ENCODE results near the gene POU6F2.

The POU6F2 gene

DNA sequence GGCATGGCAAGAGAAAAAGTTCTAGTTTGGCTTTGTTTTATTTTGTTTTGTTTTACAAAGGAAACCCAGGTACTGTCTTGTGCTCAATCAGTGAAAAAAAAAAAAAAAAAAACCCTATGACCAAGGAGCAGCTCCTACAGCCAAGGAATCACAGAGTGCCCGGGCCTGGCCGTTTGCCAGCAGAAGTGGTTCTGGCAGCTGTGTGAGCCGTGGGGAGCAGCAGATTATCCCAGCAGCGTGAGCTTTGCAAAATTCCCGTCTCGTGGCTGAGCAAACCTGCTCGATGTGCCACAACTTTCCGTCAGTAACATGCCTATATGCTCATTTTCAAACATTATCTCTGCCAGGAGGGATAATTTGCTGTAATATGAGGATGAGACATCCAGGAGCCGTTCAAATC lies 293.7 kb downstream of the POU6F2 start:
- Histone ChIP-seq H3K14ac (ENCODE audit: low read length) (no peak overlapping the region), H2AFZ (ENCODE audit: low read length) (no peak overlapping the region), H3K36me3 (replicated peaks in 1 of 2; ENCODE audit: control insufficient read depth in 2 of 2, insufficient read depth in 2 of 2, low read length in 2 of 2) (no peaks in the 10 kb centered on the region), H2BK12ac (ENCODE audit: low read length) (no peak overlapping the region), H3K4me2 (ENCODE audit: insufficient read depth, low read length, poor library complexity, severe bottlenecking) (no peak overlapping the region), H3K9me3 (replicated peaks in 1 of 2; ENCODE audit: control insufficient read depth in 2 of 2, insufficient read depth in 1 of 2, low read depth in 1 of 2, low read length in 2 of 2) (no peaks in the 10 kb centered on the region), H3K18ac (ENCODE audit: low read length) (no peak overlapping the region), H2BK120ac (ENCODE audit: low read depth, low read length) (no peak overlapping the region), H4K8ac (ENCODE audit: low read depth, low read length) (no peak overlapping the region), H3K4me3 (ENCODE audit: low read length in 2 of 2) (no peak overlapping the region), H2AK5ac (ENCODE audit: low read depth, low read length) (no peak overlapping the region), H3K4me1 (ENCODE audit: control insufficient read depth in 2 of 2, insufficient read depth in 1 of 2, low read depth in 1 of 2, low read length in 2 of 2) (peaks cover 0 to 2% of the 10 kb centered on the region in 2 donors), H4K91ac (ENCODE audit: low read depth, low read length, poor library complexity) (no peak overlapping the region), H2BK15ac (ENCODE audit: low read length) (no peak overlapping the region), H3K79me1 (ENCODE audit: low read depth, low read length) (no peaks in the 10 kb centered on the region), H2BK5ac (ENCODE audit: low read length) (no peak overlapping the region), H3K27me3 (ENCODE audit: control insufficient read depth in 3 of 3, insufficient read depth in 3 of 3, low read depth in 1 of 3, low read length in 3 of 3) (no peaks in the 10 kb centered on the region), H3K4ac (ENCODE audit: low read length) (no peak overlapping the region), H3K27ac (replicated peaks; ENCODE audit: low read length) (no peak overlapping the region), H3K9ac (ENCODE audit: low read depth, low read length, poor library complexity) (no peak overlapping the region), H3K23ac (ENCODE audit: low read depth, low read length, poor library complexity) (no peak overlapping the region)
- no CpG with 5 or more reads among the region's 9 CpGs for WGBS, 2 donors (ENCODE audit: extremely low coverage in 2 of 2, insufficient read length in 2 of 2, insufficient replicate concordance in 1 of 2)
- no peak for DNase-seq (ENCODE audit: low spot score)

DNA sequence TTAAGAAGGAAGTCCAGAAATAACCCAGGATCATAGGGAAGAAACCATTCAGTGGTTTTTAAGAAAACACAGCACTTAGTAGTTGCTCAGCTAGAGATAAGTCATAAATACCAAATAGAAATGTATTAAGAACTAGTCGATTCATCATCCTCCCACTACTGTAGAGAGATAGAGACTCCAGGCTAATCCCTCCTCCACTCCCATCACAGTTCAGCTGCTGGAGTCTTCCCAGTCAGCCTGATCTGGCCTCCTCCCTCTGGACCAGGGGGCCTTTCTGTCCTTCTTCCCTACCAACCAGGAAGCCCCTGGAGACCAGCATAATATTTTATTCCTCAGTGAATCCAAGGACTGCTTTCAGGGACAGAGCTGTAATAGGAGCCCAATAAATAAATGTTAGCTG lies 294.4 kb downstream of the POU6F2 start:
- no peak overlapping the region for H2AK5ac ChIP-seq (ENCODE audit: low read depth, low read length)
- peaks cover 0 to 2% of the 10 kb centered on the region in 2 donors for H3K4me1 ChIP-seq (ENCODE audit: control insufficient read depth in 2 of 2, insufficient read depth in 1 of 2, low read depth in 1 of 2, low read length in 2 of 2)
- no peak overlapping the region for H3K14ac ChIP-seq (ENCODE audit: low read length)
- DNase-seq (ENCODE audit: low spot score): no peak
- H2BK5ac ChIP-seq (ENCODE audit: low read length): no peak overlapping the region
- no peaks in the 10 kb centered on the region for H3K9me3 ChIP-seq (replicated peaks in 1 of 2; ENCODE audit: control insufficient read depth in 2 of 2, insufficient read depth in 1 of 2, low read depth in 1 of 2, low read length in 2 of 2)
- H3K23ac ChIP-seq (ENCODE audit: low read depth, low read length, poor library complexity): no peak overlapping the region
- WGBS, 2 donors (ENCODE audit: extremely low coverage in 2 of 2, insufficient read length in 2 of 2, insufficient replicate concordance in 1 of 2): no CpG with 5 or more reads among the region's 1 CpG
- no peak overlapping the region for H3K4me3 ChIP-seq (ENCODE audit: low read length in 2 of 2)
- no peak overlapping the region for H2AFZ ChIP-seq (ENCODE audit: low read length)
- no peak overlapping the region for H4K8ac ChIP-seq (ENCODE audit: low read depth, low read length)
- no peak overlapping the region for H2BK15ac ChIP-seq (ENCODE audit: low read length)
- no peak overlapping the region for H4K91ac ChIP-seq (ENCODE audit: low read depth, low read length, poor library complexity)
- H2BK120ac ChIP-seq (ENCODE audit: low read depth, low read length): no peak overlapping the region
- H3K36me3 ChIP-seq (replicated peaks in 1 of 2; ENCODE audit: control insufficient read depth in 2 of 2, insufficient read depth in 2 of 2, low read length in 2 of 2): no peaks in the 10 kb centered on the region
- no peak overlapping the region for H2BK12ac ChIP-seq (ENCODE audit: low read length)
- no peaks in the 10 kb centered on the region for H3K27me3 ChIP-seq (ENCODE audit: control insufficient read depth in 3 of 3, insufficient read depth in 3 of 3, low read depth in 1 of 3, low read length in 3 of 3)
- no peak overlapping the region for H3K4ac ChIP-seq (ENCODE audit: low read length)
- no peak overlapping the region for H3K27ac ChIP-seq (replicated peaks; ENCODE audit: low read length)
- H3K4me2 ChIP-seq (ENCODE audit: insufficient read depth, low read length, poor library complexity, severe bottlenecking): no peak overlapping the region
- H3K79me1 ChIP-seq (ENCODE audit: low read depth, low read length): no peaks in the 10 kb centered on the region
- H3K18ac ChIP-seq (ENCODE audit: low read length): no peak overlapping the region
- H3K9ac ChIP-seq (ENCODE audit: low read depth, low read length, poor library complexity): no peak overlapping the region

DNA sequence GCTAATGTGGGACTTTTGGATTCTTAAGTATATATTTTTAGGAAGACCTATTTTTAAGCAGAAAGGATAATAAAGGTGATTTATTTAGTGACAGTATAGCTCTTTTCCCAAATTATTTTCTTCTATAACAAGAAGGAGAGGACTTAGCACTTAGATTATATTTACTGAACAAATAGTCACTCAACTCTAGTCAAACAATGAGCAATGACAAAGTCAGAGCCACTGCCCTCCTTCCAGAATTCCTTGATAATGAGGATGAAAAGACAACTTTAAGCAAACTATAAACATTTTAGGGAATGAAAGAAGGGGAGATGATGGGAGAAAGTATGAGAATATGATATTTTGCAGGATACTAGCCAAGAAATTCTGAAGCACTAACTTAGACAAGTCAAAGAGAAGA lies 295.0 kb downstream of the POU6F2 start:
- no peaks in the 10 kb centered on the region for H3K36me3 ChIP-seq (replicated peaks in 1 of 2; ENCODE audit: control insufficient read depth in 2 of 2, insufficient read depth in 2 of 2, low read length in 2 of 2)
- no peaks in the 10 kb centered on the region for H3K9me3 ChIP-seq (replicated peaks in 1 of 2; ENCODE audit: control insufficient read depth in 2 of 2, insufficient read depth in 1 of 2, low read depth in 1 of 2, low read length in 2 of 2)
- no peaks in the 10 kb centered on the region for H3K27me3 ChIP-seq (ENCODE audit: control insufficient read depth in 3 of 3, insufficient read depth in 3 of 3, low read depth in 1 of 3, low read length in 3 of 3)
- H4K8ac ChIP-seq (ENCODE audit: low read depth, low read length): no peak overlapping the region
- no peak for DNase-seq (ENCODE audit: low spot score)
- no peak overlapping the region for H3K23ac ChIP-seq (ENCODE audit: low read depth, low read length, poor library complexity)
- H2BK5ac ChIP-seq (ENCODE audit: low read length): no peak overlapping the region
- peaks cover 0 to 2% of the 10 kb centered on the region in 2 donors for H3K4me1 ChIP-seq (ENCODE audit: control insufficient read depth in 2 of 2, insufficient read depth in 1 of 2, low read depth in 1 of 2, low read length in 2 of 2)
- no peak overlapping the region for H2AFZ ChIP-seq (ENCODE audit: low read length)
- no peak overlapping the region for H2BK120ac ChIP-seq (ENCODE audit: low read depth, low read length)
- H3K4me3 ChIP-seq (ENCODE audit: low read length in 2 of 2): no peak overlapping the region
- no peak overlapping the region for H4K91ac ChIP-seq (ENCODE audit: low read depth, low read length, poor library complexity)
- H3K14ac ChIP-seq (ENCODE audit: low read length): no peak overlapping the region
- no peak overlapping the region for H2BK12ac ChIP-seq (ENCODE audit: low read length)
- H3K4me2 ChIP-seq (ENCODE audit: insufficient read depth, low read length, poor library complexity, severe bottlenecking): no peak overlapping the region
- H3K79me1 ChIP-seq (ENCODE audit: low read depth, low read length): no peaks in the 10 kb centered on the region
- H3K4ac ChIP-seq (ENCODE audit: low read length): no peak overlapping the region
- no peak overlapping the region for H3K18ac ChIP-seq (ENCODE audit: low read length)
- H3K9ac ChIP-seq (ENCODE audit: low read depth, low read length, poor library complexity): no peak overlapping the region
- no peak overlapping the region for H3K27ac ChIP-seq (replicated peaks; ENCODE audit: low read length)
- H2AK5ac ChIP-seq (ENCODE audit: low read depth, low read length): no peak overlapping the region
- no peak overlapping the region for H2BK15ac ChIP-seq (ENCODE audit: low read length)

DNA sequence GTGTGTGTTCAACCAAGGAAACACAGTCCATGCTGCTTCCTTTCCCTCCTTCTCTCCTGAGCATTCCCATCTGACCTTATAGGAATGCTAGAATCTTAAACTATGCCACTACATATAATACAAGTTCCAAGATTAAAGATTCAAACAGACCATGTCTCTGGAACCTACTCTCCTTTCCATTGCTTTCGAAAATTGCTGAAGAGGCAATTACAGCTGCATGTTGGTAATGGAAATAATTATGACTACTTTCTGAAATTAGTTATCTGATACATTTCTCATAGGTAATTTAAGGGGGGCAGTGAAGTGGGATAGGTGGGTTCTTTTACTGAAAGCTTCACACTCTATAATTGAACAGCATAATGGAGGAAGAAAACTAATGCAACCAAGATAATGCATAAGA lies 302.6 kb downstream of the POU6F2 start:
- no peaks in the 10 kb centered on the region for H3K79me1 ChIP-seq (ENCODE audit: low read depth, low read length)
- no peak overlapping the region for H2BK12ac ChIP-seq (ENCODE audit: low read length)
- H3K4me2 ChIP-seq (ENCODE audit: insufficient read depth, low read length, poor library complexity, severe bottlenecking): no peak overlapping the region
- WGBS, 2 donors (ENCODE audit: extremely low coverage in 2 of 2, insufficient read length in 2 of 2, insufficient replicate concordance in 1 of 2): no CpG with 5 or more reads among the region's 1 CpG
- H4K8ac ChIP-seq (ENCODE audit: low read depth, low read length): no peak overlapping the region
- no peak overlapping the region for H3K18ac ChIP-seq (ENCODE audit: low read length)
- no peaks in the 10 kb centered on the region for H3K9me3 ChIP-seq (replicated peaks in 1 of 2; ENCODE audit: control insufficient read depth in 2 of 2, insufficient read depth in 1 of 2, low read depth in 1 of 2, low read length in 2 of 2)
- no peak overlapping the region for H2BK15ac ChIP-seq (ENCODE audit: low read length)
- H3K4ac ChIP-seq (ENCODE audit: low read length): no peak overlapping the region
- no peak overlapping the region for H2AK5ac ChIP-seq (ENCODE audit: low read depth, low read length)
- H3K9ac ChIP-seq (ENCODE audit: low read depth, low read length, poor library complexity): no peak overlapping the region
- H4K91ac ChIP-seq (ENCODE audit: low read depth, low read length, poor library complexity): no peak overlapping the region
- no peak overlapping the region for H3K23ac ChIP-seq (ENCODE audit: low read depth, low read length, poor library complexity)
- no peak overlapping the region for H3K4me3 ChIP-seq (ENCODE audit: low read length in 2 of 2)
- no peak overlapping the region for H3K14ac ChIP-seq (ENCODE audit: low read length)
- DNase-seq (ENCODE audit: low spot score): no peak
- no peaks in the 10 kb centered on the region for H3K4me1 ChIP-seq (ENCODE audit: control insufficient read depth in 2 of 2, insufficient read depth in 1 of 2, low read depth in 1 of 2, low read length in 2 of 2)
- H3K27me3 ChIP-seq (ENCODE audit: control insufficient read depth in 3 of 3, insufficient read depth in 3 of 3, low read depth in 1 of 3, low read length in 3 of 3): no peaks in the 10 kb centered on the region
- H3K27ac ChIP-seq (replicated peaks; ENCODE audit: low read length): no peak overlapping the region
- H3K36me3 ChIP-seq (replicated peaks in 1 of 2; ENCODE audit: control insufficient read depth in 2 of 2, insufficient read depth in 2 of 2, low read length in 2 of 2): no peaks in the 10 kb centered on the region
- H2AFZ ChIP-seq (ENCODE audit: low read length): no peak overlapping the region
- H2BK5ac ChIP-seq (ENCODE audit: low read length): no peak overlapping the region
- no peak overlapping the region for H2BK120ac ChIP-seq (ENCODE audit: low read depth, low read length)

Measured in neuronal stem cell (in vitro differentiated cells).